Measurements from ENCODE around the gene OBP2B.

DNA sequence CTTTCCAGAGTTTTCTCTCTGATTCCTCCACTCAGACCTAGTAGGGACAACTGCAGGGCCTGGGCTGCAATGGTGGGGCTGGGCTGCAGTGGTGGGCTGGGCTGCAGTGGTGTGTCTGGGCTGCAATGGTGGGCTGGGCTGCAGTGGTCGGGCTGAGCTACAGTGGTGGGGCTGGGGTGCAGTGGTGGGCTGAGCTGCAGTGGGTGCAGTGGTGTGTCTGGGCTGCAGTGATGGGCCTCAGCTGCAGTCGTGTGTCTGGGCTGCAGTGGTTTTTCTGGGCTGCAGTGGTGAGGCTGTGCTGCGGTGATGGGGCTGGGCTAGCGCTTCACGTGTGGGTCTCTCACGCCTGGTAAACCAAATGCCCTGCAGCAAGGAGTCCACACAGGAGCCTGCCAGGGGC lies 38.6 kb upstream of the OBP2B start:
- no peak for TF ChIP-seq CTCF (IDR thresholded peaks at IDR 0.05)
- TF ChIP-seq POLR2A (IDR thresholded peaks at IDR 0.05): no peak

Measured in testis (tissue), 2 donors.